NCI-H1417 (cell line): Measurements from ENCODE around the gene ENO1.

Experiments
- DNase-seq, 3 experiments: peaks; one replicate each; lab custom pipeline; 2025; lab: John Stamatoyannopoulos, UW

The ENO1 gene

GRCh38 chr1:8870616-8871538 is 7.6 kb downstream of the ENO1 start:
- no peak for DNase-seq

GRCh38 chr1:8870103-8870502 is 8.4 kb downstream of the ENO1 start:
- no peak for DNase-seq

- DNase-seq: no peak
Measured at GRCh38 chr1:8867878-8868567, 10.5 kb downstream of the ENO1 start.

- DNase-seq: peak in 1 of 3 experiments; percentile 6
Measured at GRCh38 chr1:8866792-8867415, 11.6 kb downstream of the ENO1 start.

GRCh38 chr1:8866173-8866791 is 12.2 kb downstream of the ENO1 start:
- DNase-seq: peak in 1 of 3 experiments; percentile 35

GRCh38 chr1:8864713-8865344 is 13.7 kb downstream of the ENO1 start:
- no peak for DNase-seq

GRCh38 chr1:8863794-8864233 is 14.7 kb downstream of the ENO1 start:
- DNase-seq: peak in 1 of 3 experiments; percentile 55

GRCh38 chr1:8863138-8863537 is 15.3 kb downstream of the ENO1 start:
- DNase-seq: peak in 1 of 3 experiments; percentile 13

- DNase-seq: peak in 1 of 3 experiments; percentile 15
Measured at GRCh38 chr1:8862528-8862927, 16.0 kb downstream of the ENO1 start.

- peak in 1 of 3 experiments; percentile 52 for DNase-seq
Measured at GRCh38 chr1:8860738-8861516, 17.6 kb downstream of the ENO1 start.

- peak; percentile 6 to 63 (median 59) for DNase-seq
Measured at GRCh38 chr1:8858888-8859706, 19.4 kb downstream of the ENO1 start.

GRCh38 chr1:8858112-8858668 is 20.3 kb downstream of the ENO1 start:
- no peak for DNase-seq

GRCh38 chr1:8856689-8857412 is 21.6 kb downstream of the ENO1 start:
- no peak for DNase-seq

- DNase-seq: no peak
Measured at GRCh38 chr1:8854240-8854639, 24.2 kb downstream of the ENO1 start.

- DNase-seq: no peak
Measured at GRCh38 chr1:8851060-8851459, 27.4 kb downstream of the ENO1 start.

GRCh38 chr1:8848663-8849386 is 29.7 kb downstream of the ENO1 start:
- DNase-seq: peak; percentile 74 to 94 (median 89)

- DNase-seq: peak in 2 of 3 experiments; percentile 33 to 51
Measured at GRCh38 chr1:8847990-8848389, 30.5 kb downstream of the ENO1 start.

GRCh38 chr1:8846263-8846662 is 32.2 kb downstream of the ENO1 start:
- no peak for DNase-seq
